ENCODE results near the gene SENP7.

DNA sequence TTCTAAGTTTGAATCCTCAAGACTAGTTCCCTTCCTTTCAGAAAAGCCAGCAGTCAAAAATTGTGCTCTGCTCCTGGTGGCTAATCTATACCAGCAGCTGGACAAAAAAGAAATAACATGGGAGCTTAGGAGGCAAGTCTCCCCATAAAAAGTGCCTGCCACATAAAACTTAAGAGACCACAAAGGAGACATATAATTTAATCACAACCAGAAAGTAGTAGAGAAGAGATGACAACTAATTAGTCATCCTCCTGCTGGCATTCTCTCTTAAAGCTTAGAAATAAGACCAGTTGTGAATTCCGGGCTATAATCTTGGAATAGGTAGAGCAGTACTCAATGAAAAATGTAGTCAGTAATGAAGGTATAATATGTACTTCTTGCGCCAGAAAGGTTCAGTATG, 172.4 kb downstream of the SENP7 start:
- TF ChIP-seq ARNTL (CRISPR knock-in tag; IDR thresholded peaks at IDR 0.05; ENCODE audit: borderline replicate concordance, low read depth) (no peak), SNAI2 (CRISPR knock-in tag; IDR thresholded peaks at IDR 0.05) (no peak), RARB (CRISPR knock-in tag; IDR thresholded peaks at IDR 0.05) (no peak), ZFP30 (CRISPR knock-in tag; IDR thresholded peaks at IDR 0.05) (no peak), ESRRG (CRISPR knock-in tag; IDR thresholded peaks at IDR 0.05) (no peak), GLIS3 (CRISPR knock-in tag; IDR thresholded peaks at IDR 0.05) (no peak), ZNF70 (CRISPR knock-in tag; IDR thresholded peaks at IDR 0.05) (no peak)
- TF ChIP-seq, protein P1, sequence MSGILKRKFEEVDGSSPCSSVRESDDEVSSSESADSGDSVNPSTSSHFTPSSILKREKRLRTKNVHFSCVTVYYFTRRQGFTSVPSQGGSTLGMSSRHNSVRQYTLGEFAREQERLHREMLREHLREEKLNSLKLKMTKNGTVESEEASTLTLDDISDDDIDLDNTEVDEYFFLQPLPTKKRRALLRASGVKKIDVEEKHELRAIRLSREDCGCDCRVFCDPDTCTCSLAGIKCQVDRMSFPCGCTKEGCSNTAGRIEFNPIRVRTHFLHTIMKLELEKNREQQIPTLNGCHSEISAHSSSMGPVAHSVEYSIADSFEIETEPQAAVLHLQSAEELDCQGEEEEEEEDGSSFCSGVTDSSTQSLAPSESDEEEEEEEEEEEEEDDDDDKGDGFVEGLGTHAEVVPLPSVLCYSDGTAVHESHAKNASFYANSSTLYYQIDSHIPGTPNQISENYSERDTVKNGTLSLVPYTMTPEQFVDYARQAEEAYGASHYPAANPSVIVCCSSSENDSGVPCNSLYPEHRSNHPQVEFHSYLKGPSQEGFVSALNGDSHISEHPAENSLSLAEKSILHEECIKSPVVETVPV (CRISPR knock-in tag; IDR thresholded peaks at IDR 0.05), result no peak
- TF ChIP-seq, protein P2, sequence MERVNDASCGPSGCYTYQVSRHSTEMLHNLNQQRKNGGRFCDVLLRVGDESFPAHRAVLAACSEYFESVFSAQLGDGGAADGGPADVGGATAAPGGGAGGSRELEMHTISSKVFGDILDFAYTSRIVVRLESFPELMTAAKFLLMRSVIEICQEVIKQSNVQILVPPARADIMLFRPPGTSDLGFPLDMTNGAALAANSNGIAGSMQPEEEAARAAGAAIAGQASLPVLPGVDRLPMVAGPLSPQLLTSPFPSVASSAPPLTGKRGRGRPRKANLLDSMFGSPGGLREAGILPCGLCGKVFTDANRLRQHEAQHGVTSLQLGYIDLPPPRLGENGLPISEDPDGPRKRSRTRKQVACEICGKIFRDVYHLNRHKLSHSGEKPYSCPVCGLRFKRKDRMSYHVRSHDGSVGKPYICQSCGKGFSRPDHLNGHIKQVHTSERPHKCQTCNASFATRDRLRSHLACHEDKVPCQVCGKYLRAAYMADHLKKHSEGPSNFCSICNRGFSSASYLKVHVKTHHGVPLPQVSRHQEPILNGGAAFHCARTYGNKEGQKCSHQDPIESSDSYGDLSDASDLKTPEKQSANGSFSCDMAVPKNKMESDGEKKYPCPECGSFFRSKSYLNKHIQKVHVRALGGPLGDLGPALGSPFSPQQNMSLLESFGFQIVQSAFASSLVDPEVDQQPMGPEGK (CRISPR knock-in tag; IDR thresholded peaks at IDR 0.05; ENCODE audit: borderline replicate concordance), result no peak
- TF ChIP-seq, protein P3, sequence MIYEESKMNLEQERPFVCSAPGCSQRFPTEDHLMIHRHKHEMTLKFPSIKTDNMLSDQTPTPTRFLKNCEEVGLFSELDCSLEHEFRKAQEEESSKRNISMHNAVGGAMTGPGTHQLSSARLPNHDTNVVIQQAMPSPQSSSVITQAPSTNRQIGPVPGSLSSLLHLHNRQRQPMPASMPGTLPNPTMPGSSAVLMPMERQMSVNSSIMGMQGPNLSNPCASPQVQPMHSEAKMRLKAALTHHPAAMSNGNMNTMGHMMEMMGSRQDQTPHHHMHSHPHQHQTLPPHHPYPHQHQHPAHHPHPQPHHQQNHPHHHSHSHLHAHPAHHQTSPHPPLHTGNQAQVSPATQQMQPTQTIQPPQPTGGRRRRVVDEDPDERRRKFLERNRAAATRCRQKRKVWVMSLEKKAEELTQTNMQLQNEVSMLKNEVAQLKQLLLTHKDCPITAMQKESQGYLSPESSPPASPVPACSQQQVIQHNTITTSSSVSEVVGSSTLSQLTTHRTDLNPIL (CRISPR knock-in tag; IDR thresholded peaks at IDR 0.05; ENCODE audit: low read depth), result no peak

Data from SK-N-SH treated with all-trans-retinoic acid at 6 μM for 48 hours (cell line).